ENCODE results near the gene COQ10A.
A peak's percentile ranks its signal among the peaks of the same experiment; 100 is the strongest.

The COQ10A gene

GRCh38 chr12:56266693-56267442, at the start of gene COQ10A:
COQ10A (plus strand) TSS chr12:56266942; CDS start chr12:56267119, 177 bp downstream.
- DNase-seq, result peak; percentile 89

- no peak for DNase-seq
These were observed 46.9 kb upstream of the COQ10A start for GRCh38 chr12:56219840-56220239.

GRCh38 chr12:56220611-56221231, 46.0 kb upstream of the COQ10A start:
- no peak for DNase-seq

GRCh38 chr12:56221232-56221756, 45.4 kb upstream of the COQ10A start:
- no peak for DNase-seq

GRCh38 chr12:56221757-56222530, 44.8 kb upstream of the COQ10A start, which contains the start of gene RNF41:
RNF41 (minus strand) TSS chr12:56221922; CDS start chr12:56214047, 7,875 bp downstream.
- peak; percentile 91 for DNase-seq

GRCh38 chr12:56222531-56222895, 44.2 kb upstream of the COQ10A start:
- DNase-seq, result no peak

GRCh38 chr12:56223571-56224101, 43.1 kb upstream of the COQ10A start:
- DNase-seq, result no peak

- DNase-seq, result peak; percentile 94
These were observed 42.5 kb upstream of the COQ10A start, which contains the start of gene NABP2 for GRCh38 chr12:56224102-56224701. NABP2 (plus strand) TSS chr12:56224342; CDS start chr12:56224857, 515 bp downstream.

- DNase-seq, result no peak
These were observed 41.8 kb upstream of the COQ10A start for GRCh38 chr12:56224954-56225353.

GRCh38 chr12:56229082-56229481, 37.7 kb upstream of the COQ10A start:
- no peak for DNase-seq

- no peak for DNase-seq
These were observed 36.8 kb upstream of the COQ10A start, which contains the start of gene SLC39A5 for GRCh38 chr12:56229916-56230431. SLC39A5 (plus strand) TSS chr12:56230051; CDS start chr12:56231275, 1,224 bp downstream.

GRCh38 chr12:56230432-56231183, 36.1 kb upstream of the COQ10A start:
- DNase-seq, result no peak

GRCh38 chr12:56231184-56231582, 35.6 kb upstream of the COQ10A start:
- DNase-seq, result no peak

- no peak for DNase-seq
These were observed 31.9 kb upstream of the COQ10A start for GRCh38 chr12:56234746-56235436.

- no peak for DNase-seq
These were observed 30.7 kb upstream of the COQ10A start for GRCh38 chr12:56236091-56236490.

- no peak for DNase-seq
These were observed 29.8 kb upstream of the COQ10A start for GRCh38 chr12:56236985-56237384.

- no peak for DNase-seq
These were observed 29.2 kb upstream of the COQ10A start for GRCh38 chr12:56237552-56237951.

GRCh38 chr12:56241424-56242303, 25.1 kb upstream of the COQ10A start:
- DNase-seq, result no peak

- no peak for DNase-seq
These were observed 23.8 kb upstream of the COQ10A start for GRCh38 chr12:56242986-56243385.

- DNase-seq, result no peak
These were observed 23.0 kb upstream of the COQ10A start for GRCh38 chr12:56243731-56244181.

Measured in stimulated activated naive CD4-positive, alpha-beta T cell treated with Interleukin-2 at 50 U/mL for 16 hours (primary cell).